Testis (tissue), 3 donors: ENCODE data around the gene HPSE2. TPM values are rescaled to one million over a fixed set of nuclear protein-coding genes. Genes with fewer than 3 reads are reported as not detected.

Experiments used
- DNase-seq: peaks from one replicate; pipeline ENCODE4 v3.0.0-alpha.2; 2019
- H3K27ac ChIP-seq, 2 donors: fragments of 200-600 bp; sonication (generic); one replicate each; pipeline ENCODE4 v1.5.1; 2019
- H3K27me3 ChIP-seq: fragments of 200-600 bp; sonication (generic); one replicate; pipeline ENCODE4 v1.5.1; 2019
- H3K36me3 ChIP-seq: fragments of 200-600 bp; sonication (generic); one replicate; pipeline ENCODE4 v1.5.1; 2017; ENCODE audit warnings: low read depth; ENCODE audit errors: missing control alignments
- H3K4me1 ChIP-seq: fragments of 200-600 bp; sonication (generic); one replicate; pipeline ENCODE4 v1.5.1; 2019
- H3K4me3 ChIP-seq, 2 donors: fragments of 200-600 bp; sonication (generic); one replicate each; pipeline ENCODE4 v1.5.1; 2017 to 2019
- H3K9me3 ChIP-seq: fragments of 200-600 bp; sonication (generic); one replicate; pipeline ENCODE4 v1.5.1; 2017
- CTCF ChIP-seq, 3 experiments: fragments of 450-650 bp in 2 of 3; fragments of 200-600 bp in 1 of 3; sonication (generic) in 1 of 3; IDR thresholded peaks; one replicate each; pipeline ENCODE4 v1.5.1; 2016 to 2019; ENCODE audit warnings: antibody characterized with exemption in 3 of 3, mild to moderate bottlenecking in 2 of 3, moderate library complexity in 1 of 3
- POLR2A ChIP-seq: fragments of 450-650 bp; IDR thresholded peaks from one replicate; pipeline ENCODE4 v1.6.1; 2017; ENCODE audit warnings: antibody characterized with exemption, mild to moderate bottlenecking, moderate library complexity
- WGBS, 2 donors: methylation state at CpG; one replicate each; pipeline ENCODE4 v1.1.5; 2018; 5-methylcytosine and 5-hydroxymethylcytosine counted together
- intact Hi-C: fragments of 100-400 bp; cut with DNase I; formaldehyde crosslinking; loops from one replicate; pipeline ENCODE4 v1.15.1; 2023; ENCODE audit warnings: low total_unique reads
- polyA plus RNA-seq: library from polyadenylated mRNA; stranded (reverse); fragments of 350-450 nt; fragmentation: Illumina TruSeq; extraction: RNeasy Lipid Tissue Mini Kit (QIAGEN cat#74804); gene quantifications from one replicate; pipeline ENCODE4 v1.2.3, GENCODE V29; 2014; ENCODE audit warnings: low read depth, low replicate concordance; ENCODE audit not compliant: insufficient read depth
- total RNA-seq, 2 donors: library from RNA; depleted of rRNA; stranded (reverse); fragments of >200 nt; gene quantifications; one replicate each; pipeline ENCODE4 v1.2.3, GENCODE V29; 2016

The HPSE2 gene
- total and polyA plus RNA-seq, 3 donors from 2014 or later, result 1.7 to 4.1 (median 2.5) TPM

- Histone ChIP-seq H3K9me3 (no peaks in the 10 kb centered on the region), H3K27ac (no peak overlapping the region), H3K4me1 (no peaks in the 10 kb centered on the region), H3K27me3 (no peaks in the 10 kb centered on the region), H3K4me3 (no peak overlapping the region), H3K36me3 (no peaks in the 10 kb centered on the region)
- intact Hi-C loops, result no loop called here
- no peak for DNase-seq
- no peak for TF ChIP-seq POLR2A
- TF ChIP-seq CTCF (IDR thresholded peaks at IDR 0.05), result no peak
These were observed 540.8 kb downstream of the HPSE2 start for GRCh38 chr10:98694883-98695282.

DNA sequence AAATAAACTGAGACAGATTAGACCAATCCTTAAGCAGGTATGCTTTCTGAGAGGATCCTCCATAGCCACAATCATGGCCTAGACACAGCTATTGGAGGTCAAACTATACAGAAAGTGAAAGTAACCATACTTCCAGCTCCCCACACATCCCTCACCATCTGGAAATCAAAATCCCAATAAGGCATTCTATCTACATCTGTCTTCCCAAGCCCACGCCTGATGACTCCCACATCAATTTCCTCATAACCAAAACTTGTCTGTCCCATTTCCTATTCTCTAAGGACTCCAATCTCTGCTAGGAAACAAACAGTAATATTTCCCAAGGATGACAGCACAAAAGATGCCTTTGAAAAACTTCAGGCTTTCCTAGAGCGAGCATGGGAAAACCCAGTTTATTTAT is 541.6 kb downstream of the HPSE2 start:
- WGBS, 2 donors, result 76 to 80% methylated on average over 2 of the region's 2 CpGs

GRCh38 chr10:98687685-98688084 is 548.0 kb downstream of the HPSE2 start:
- Histone ChIP-seq H3K4me1 (no peaks in the 10 kb centered on the region), H3K4me3 (no peak overlapping the region), H3K27me3 (no peaks in the 10 kb centered on the region), H3K9me3 (no peaks in the 10 kb centered on the region), H3K27ac (no peak overlapping the region), H3K36me3 (no peaks in the 10 kb centered on the region)
- WGBS, 2 donors, result 90 to 93% methylated on average over 1 of the region's 1 CpG
- no peak for TF ChIP-seq POLR2A
- TF ChIP-seq CTCF (IDR thresholded peaks at IDR 0.05), result no peak
- no peak for DNase-seq
- intact Hi-C loops, result no loop called here

More for the DNA sequence above, 541.6 kb downstream of the HPSE2 start:
- Histone ChIP-seq H3K27ac (no peak overlapping the region), H3K9me3 (no peaks in the 10 kb centered on the region), H3K4me3 (no peak overlapping the region), H3K36me3 (no peaks in the 10 kb centered on the region), H3K4me1 (no peaks in the 10 kb centered on the region), H3K27me3 (no peaks in the 10 kb centered on the region)
- intact Hi-C loops, result no loop called here
- TF ChIP-seq POLR2A, result no peak
- no peak for TF ChIP-seq CTCF (IDR thresholded peaks at IDR 0.05)
- DNase-seq, result no peak

GRCh38 chr10:98684019-98684899 is 551.4 kb downstream of the HPSE2 start:
- DNase-seq, result no peak
- no peak for TF ChIP-seq POLR2A
- no peak for TF ChIP-seq CTCF (IDR thresholded peaks at IDR 0.05)
- Histone ChIP-seq H3K36me3 (no peaks in the 10 kb centered on the region), H3K27ac (no peak overlapping the region), H3K4me3 (no peak overlapping the region), H3K9me3 (no peaks in the 10 kb centered on the region), H3K4me1 (no peaks in the 10 kb centered on the region), H3K27me3 (no peaks in the 10 kb centered on the region)
- WGBS, 2 donors, result 14 to 20% methylated on average over 3 of the region's 3 CpGs
- intact Hi-C loops, result no loop called here

DNA sequence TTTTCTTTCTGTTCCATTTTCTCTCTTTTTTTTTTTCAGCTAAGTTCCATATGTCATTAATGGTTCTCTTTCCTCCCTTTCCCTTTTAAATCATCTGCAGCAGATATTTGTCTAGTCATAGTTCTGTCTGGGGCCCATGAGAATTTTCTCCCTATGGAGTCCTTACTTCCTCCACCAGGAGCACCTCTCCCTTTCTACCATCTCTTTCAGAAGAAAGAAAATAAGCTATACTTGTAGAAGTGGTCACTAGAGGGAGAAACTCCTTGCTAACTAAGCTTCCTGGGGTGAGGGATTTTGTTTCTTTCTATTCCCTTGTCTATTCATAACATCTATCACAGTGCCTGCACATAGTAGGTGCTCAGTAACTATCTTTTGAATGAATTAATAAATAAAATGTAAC is 558.8 kb downstream of the HPSE2 start:
- no peak for DNase-seq
- Histone ChIP-seq H3K4me3 (no peak overlapping the region), H3K4me1 (no peaks in the 10 kb centered on the region), H3K27ac (no peak overlapping the region), H3K27me3 (no peaks in the 10 kb centered on the region), H3K9me3 (no peaks in the 10 kb centered on the region), H3K36me3 (no peaks in the 10 kb centered on the region)
- intact Hi-C loops, result no loop called here
- TF ChIP-seq POLR2A (no peak), CTCF (IDR thresholded peaks at IDR 0.05) (no peak)
